ENCODE measurements around the gene MEGF10.

DNA sequence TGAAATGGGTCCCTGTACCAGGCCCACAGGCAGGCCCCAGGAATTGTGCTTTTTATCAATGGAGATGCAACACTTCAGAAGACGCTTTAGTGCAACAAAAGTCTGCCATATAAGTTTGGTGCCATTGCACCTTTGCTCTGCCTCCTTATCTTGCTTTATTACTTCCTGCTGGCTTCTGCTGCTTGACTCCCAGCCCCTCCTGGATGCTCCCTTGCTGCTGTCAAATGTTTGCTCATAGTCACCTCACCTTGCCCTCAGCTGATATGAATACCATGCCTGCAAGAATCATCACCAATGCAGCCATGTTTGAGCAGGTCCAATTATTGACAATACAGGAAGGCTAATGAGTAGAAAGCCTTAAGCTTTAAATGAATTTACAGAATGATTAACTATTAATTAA is 25.4 kb downstream of the MEGF10 start:
- TF ChIP-seq, protein P1, sequence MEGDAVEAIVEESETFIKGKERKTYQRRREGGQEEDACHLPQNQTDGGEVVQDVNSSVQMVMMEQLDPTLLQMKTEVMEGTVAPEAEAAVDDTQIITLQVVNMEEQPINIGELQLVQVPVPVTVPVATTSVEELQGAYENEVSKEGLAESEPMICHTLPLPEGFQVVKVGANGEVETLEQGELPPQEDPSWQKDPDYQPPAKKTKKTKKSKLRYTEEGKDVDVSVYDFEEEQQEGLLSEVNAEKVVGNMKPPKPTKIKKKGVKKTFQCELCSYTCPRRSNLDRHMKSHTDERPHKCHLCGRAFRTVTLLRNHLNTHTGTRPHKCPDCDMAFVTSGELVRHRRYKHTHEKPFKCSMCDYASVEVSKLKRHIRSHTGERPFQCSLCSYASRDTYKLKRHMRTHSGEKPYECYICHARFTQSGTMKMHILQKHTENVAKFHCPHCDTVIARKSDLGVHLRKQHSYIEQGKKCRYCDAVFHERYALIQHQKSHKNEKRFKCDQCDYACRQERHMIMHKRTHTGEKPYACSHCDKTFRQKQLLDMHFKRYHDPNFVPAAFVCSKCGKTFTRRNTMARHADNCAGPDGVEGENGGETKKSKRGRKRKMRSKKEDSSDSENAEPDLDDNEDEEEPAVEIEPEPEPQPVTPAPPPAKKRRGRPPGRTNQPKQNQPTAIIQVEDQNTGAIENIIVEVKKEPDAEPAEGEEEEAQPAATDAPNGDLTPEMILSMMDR (IDR thresholded peaks at IDR 0.05; ENCODE audit: low read depth, low read length): no peak
- TF ChIP-seq EZH2phosphoT487 (IDR thresholded peaks at IDR 0.05; ENCODE audit: low read depth): no peak
